GM10847 (cell line): Measurements from ENCODE around the gene FPR2.

ENCODE experiments used
- POLR2A ChIP-seq: IDR thresholded peaks from 2 replicates; pipeline ENCODE4 v1.6.1; 2011; ENCODE audit not compliant: insufficient read length; ENCODE audit errors: extremely low read depth

The FPR2 gene

GRCh38 chr19:51761696-51762095 is 716 bp downstream of the FPR2 start:
- TF ChIP-seq POLR2A, result no peak

- TF ChIP-seq POLR2A, result no peak
These were observed 4.1 kb downstream of the FPR2 start for GRCh38 chr19:51765086-51765485.

DNA sequence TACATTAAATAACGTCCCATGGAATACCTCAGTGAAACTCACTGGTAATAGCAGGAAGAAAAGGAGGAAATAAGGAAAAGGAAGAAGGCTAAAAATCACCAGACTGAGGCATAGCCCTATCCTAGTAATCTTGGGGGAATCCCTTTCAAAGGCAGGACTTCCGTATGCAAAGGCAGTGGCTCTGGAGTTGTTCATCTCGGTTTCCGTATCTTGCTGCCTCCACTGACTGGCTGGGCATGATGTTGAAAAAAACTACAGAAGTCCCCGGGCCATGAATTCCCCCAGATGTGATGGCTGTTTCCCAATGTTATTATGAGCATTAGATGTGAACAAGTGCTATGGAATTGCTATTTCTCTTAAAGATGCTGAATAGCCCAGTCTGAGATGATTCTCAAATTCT is 5.5 kb downstream of the FPR2 start:
- TF ChIP-seq POLR2A, result no peak

DNA sequence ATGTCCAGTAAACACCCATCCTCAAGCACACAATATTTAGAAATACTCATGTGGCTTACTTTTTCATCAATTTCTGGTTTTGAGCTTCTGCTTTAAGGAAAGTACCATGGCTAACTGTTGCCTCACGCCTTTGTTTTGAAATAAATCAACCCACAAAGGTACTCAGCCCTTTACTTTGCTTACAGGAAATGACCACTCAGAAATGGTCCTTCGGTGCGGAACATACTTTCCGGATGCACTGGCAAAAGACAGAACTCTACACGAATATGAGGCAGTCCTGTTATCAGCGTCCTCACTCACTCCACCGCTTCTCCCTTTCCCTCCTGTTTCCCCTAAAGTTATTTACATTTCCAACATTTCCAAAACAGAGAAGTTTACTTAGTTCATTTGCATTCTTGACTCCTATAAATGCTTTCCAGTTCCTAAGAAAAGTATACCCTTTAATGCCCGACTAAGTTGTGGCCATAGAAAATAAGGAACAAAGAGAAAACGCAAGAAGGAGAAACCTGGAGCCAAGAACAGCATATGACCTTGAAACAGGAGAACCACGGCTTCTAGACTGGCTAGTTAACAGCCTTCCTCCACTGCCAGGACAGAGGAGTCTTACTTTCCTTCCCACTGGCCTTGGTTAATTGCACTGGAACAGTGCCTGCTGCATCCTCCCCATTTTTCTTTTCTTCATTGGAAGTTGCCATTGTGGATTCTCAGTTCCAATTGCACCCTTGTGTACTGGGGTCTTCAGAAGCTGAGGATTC is 10.6 kb downstream of the FPR2 start:
- TF ChIP-seq POLR2A, result no peak

DNA sequence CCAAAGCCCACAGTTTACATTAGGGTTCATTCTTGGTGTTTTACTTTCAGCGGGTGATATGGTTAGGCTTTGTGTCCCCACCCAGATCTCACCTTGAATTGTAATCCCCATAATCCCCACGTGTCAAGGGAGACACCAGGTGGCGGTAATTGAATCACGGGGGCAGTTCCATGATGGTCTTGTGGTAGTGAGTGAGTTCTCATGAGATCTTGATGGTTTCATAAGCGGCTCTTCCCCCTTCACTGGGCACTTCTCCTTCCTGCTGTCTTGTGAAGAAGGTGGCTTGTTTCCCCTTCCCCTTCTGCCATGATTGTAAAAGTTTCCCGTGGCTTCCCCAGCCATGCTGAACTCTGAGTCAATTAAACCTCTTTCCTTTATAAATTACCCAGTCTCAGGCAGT is 12.0 kb downstream of the FPR2 start:
- TF ChIP-seq POLR2A, result no peak

DNA sequence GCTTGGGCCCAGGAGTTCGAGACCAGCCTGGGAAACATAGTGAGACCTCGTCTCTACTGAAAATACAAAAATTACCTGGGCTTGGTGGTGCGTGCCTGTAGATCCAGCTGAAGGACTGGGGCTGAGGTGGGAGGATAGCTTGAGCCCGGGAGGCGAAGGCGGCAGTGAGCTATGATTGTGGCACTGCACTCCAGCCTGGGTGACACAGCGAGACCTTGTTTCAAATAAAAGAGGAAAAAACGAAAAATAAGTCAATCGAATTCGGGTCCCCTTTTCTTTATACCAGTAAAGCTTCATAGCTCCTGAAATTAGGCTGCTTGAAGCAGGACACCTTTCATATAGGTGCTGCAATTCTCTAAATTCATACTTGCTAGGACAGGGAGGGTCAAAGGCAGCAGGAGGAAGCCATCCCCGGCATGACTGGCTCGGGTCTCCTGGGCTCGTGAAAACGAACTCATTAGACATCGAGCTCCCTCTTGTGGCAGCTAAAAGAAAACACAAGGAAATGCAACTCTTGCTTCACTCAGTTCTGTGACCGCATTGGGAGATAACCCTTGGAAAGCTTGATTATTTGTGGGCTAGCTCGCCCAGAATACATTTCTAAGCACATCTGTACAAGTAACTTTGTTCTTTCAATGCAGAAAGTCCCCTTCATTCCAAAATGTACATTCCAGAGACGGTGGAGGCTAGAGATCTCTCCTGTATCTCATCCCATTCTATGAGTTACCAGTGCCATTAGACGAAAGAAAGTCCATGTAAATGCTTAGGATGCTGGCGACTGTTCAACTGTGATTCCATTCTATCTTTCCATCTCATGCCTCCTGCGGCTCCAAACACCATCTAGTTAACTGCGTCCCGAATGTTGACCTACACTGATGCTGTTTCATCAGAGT is 16.8 kb downstream of the FPR2 start:
- TF ChIP-seq POLR2A, result no peak

GRCh38 chr19:51779181-51779580 is 18.2 kb downstream of the FPR2 start:
- TF ChIP-seq POLR2A, result no peak

- no peak for TF ChIP-seq POLR2A
These were observed 18.7 kb downstream of the FPR2 start for GRCh38 chr19:51779703-51780102.

DNA sequence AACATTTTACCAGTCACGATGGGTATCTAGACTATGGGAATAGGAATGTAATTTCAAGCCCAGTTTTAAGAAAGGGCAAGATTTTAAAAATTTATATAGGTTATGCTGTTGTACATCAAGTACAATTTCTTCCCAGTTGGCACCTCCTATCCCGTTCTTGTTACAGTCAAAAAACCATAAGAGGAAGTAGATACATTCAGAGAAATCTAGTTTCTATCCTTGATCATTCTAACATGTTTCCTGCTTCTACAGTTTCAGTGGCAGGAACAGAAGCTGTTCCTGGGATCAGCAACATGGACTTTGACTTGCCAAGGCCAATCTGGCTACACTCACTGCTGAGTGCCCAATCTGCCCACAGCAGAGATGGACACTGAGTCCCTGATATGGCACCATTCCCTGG is 19.3 kb downstream of the FPR2 start:
- TF ChIP-seq POLR2A, result no peak

DNA sequence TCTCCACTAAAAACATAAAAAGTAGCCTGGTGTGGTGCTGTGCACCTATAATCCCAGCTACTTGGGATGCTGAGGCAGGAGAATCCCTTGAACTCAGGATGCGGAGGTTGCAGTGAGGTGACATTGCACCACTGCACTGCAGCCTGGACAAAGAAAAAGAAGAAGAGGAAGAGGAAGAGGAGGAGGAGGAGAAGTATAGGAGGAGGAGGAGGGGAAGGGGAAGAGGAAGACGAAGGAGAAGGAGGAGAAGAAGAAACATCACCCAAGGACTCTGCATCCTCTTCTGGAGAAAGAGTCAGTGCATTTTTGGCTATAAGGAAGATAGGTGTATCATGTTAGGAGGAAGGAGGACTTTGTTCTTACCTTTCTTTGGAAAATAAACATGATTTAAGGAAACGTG is 21.0 kb downstream of the FPR2 start:
- no peak for TF ChIP-seq POLR2A

DNA sequence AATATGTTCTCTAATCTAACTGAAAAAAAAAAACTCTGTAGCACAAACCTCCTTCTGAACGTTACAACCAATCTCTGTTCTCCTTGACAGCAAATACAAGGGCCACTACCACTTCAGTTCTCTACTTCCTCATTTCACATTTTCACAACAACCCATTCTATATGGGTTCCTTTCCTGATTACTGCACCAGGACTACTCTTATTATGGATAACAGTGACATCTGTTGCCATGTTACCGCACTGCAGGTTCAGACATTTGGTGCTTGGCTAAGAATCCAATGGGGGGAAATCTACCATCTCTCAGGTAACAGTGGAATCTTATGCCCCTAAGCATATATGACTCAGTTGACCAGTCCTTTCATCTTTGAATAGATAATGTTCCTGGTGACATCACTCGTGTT is 22.4 kb downstream of the FPR2 start:
- no peak for TF ChIP-seq POLR2A

DNA sequence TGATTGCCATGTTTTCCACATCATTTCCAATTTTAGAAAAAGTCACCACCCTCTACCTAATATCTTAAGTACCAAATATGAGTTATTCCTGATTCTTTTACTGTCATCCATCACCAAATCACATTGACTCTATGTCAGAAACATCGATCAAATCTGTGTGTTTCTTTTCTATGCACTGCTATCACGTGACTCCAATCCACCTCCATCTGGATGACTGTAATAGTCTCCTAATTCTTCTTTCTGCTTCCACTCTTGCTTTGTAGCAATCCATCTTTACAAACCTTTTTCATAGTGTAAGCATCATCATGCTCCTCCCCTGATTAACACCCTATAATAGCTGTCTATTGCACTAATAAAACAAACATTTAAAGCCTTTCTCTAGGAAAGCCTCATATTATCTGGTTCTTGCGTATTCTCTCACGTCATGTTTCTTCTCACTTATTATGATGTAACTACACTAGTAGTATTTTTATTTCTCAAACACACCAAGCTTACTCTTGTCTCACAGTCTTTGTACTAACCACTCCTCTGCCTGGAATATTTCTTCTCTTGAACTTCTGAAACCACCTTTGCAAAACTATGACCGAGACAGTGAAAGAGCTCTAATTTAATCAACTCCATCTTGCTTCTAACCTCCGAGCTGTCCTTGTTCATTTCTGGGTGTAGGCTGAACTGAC is 23.3 kb downstream of the FPR2 start:
- TF ChIP-seq POLR2A, result no peak

GRCh38 chr19:51784922-51785690 is 24.1 kb downstream of the FPR2 start:
- no peak for TF ChIP-seq POLR2A

- no peak for TF ChIP-seq POLR2A
These were observed 25.9 kb downstream of the FPR2 start for GRCh38 chr19:51786646-51787494.
